ENCODE results near the gene NEUROD1.
A peak's percentile ranks its signal among the peaks of the same experiment; 100 is the strongest.

The NEUROD1 gene

DNA sequence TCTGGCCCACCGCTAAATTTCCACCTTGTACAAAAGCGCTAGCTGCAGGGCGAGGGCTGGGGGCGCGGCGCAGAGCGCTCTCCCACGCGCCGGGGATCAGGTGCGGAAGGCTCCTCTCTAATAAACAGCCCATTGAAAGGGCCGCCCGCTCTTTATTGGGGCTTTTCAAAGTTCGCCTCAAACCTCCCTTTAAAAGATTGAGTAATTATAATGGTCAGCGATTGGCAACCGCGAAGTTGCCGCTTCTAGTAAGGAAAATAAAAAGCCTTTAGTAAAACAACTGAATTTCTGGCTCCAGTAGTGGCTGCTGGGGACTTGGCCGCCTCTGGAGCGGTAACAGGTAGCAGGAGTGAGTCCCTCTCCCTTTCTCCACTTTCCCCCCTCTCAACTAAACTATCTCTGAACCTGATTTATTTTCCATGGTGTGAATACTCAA lies 755 bp downstream of the NEUROD1 start:
- DNase-seq (ENCODE audit: low read depth) = no peak

DNA sequence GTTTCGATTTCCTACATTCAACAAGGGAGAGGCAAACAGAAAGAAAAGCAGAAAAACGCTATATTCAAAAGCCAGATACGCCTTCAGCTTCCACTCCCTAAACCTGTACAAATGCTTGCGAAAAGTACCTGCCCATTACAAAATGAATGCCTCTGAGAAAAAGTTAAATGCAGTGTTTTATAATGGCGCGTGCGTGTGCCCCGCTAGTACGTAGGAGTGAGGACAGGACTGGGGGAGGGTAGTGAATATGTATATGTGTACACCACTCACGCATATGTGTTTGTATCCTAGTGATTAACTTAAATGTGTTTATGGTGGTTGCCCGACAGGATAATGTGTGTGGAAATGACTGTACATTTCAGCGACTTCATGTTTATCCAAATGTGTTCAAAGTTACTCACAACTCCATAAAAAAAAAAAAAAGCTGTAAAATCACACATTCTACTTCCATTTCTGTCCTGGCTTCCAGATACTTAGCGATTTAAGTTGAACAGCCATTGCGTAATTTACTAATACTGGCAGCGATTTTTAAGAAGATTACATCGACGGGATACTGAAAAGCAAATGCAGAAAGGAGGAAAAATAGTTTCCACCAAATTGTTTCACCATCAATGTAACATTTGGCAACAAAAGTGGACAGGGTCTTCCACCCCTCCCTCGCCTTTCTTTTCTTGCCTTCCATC lies 1.3 kb downstream of the NEUROD1 start:
- DNase-seq (ENCODE audit: low read depth) = no peak

DNA sequence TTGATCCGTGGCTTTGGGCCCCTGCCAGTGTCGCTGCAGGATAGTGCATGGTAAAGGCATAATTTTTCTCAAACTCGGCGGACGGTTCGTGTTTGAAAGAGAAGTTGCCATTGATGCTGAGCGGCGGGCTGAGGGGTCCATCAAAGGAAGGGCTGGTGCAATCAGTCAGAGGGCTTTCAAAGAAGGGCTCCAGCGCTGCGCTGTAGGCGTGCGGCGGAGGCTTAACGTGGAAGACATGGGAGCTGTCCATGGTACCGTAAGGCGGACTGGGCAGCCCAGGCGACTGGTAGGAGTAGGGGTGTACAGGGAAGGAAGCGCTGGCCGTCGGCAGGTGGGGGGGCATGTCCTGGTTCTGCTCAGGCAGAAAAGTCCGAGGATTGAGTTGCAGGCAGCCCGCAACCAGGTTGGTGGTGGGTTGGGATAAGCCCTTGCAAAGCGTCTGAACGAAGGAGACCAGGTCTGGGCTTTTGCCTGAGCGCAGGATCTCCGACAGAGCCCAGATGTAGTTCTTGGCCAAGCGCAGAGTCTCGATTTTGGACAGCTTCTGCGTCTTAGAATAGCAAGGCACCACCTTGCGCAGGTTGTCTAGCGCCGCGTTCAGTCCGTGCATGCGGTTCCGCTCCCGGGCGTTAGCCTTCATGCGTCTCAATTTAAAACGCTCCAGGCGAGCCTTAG lies 2.3 kb downstream of the NEUROD1 start:
- peak; percentile 38 for DNase-seq (ENCODE audit: low read depth)

DNA sequence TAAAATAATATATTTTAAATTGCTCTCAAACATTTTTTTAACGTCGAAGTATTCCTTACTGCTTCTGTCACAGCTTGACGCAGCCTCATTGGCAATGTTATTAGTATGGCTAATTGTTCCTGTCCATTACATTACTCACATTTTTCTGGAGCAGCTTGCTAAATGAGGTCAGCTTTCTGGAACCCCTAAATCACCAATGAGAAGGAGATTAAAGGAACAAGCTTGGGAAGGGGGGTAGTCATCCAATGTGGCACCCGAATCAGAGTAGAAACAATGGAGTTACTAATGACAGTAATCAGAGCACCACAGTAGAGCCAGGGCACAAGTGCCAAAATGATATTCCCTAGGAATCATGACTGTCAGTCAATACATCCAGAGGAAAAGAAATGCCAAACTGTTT lies 5.1 kb downstream of the NEUROD1 start:
- DNase-seq (ENCODE audit: low read depth) = no peak

DNA sequence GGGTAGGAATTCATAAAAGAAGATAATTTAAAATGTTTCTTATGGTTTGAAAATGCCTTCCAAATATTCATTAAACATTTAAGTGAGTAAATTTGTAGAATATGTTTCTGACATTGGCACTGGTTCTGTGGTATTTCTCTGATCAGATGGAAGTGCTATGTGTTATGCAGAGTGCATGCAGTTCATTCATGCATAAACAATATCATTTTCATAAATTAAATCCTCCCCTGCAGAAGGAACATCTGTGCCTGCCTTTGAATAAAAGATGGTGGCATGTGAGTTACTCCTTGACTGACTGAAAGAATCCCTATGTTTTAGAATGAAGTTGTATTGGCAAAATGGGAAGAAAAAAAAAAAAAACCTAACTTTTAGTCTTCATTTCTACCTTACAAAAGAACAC lies 5.9 kb downstream of the NEUROD1 start:
- DNase-seq (ENCODE audit: low read depth) = no peak

DNA sequence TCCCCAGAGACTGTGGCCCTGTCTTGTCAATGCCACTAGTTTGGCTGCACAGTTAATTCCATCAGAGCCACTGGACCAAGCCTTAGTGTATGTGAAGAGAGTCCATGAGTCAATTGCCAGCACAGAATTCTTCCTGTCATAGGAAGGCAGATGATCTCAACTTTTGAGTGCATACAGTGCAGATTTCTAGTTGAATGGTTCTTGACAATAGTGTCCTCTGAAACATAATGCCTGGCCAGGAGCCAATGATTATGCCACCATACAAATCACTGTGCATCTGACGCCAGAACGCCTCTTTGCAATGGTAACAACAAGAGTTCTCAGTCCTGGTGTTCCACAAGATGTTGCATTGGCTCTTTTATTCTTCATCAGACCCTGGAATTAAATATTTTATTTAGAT lies 7.1 kb downstream of the NEUROD1 start:
- no peak for DNase-seq (ENCODE audit: low read depth)

DNA sequence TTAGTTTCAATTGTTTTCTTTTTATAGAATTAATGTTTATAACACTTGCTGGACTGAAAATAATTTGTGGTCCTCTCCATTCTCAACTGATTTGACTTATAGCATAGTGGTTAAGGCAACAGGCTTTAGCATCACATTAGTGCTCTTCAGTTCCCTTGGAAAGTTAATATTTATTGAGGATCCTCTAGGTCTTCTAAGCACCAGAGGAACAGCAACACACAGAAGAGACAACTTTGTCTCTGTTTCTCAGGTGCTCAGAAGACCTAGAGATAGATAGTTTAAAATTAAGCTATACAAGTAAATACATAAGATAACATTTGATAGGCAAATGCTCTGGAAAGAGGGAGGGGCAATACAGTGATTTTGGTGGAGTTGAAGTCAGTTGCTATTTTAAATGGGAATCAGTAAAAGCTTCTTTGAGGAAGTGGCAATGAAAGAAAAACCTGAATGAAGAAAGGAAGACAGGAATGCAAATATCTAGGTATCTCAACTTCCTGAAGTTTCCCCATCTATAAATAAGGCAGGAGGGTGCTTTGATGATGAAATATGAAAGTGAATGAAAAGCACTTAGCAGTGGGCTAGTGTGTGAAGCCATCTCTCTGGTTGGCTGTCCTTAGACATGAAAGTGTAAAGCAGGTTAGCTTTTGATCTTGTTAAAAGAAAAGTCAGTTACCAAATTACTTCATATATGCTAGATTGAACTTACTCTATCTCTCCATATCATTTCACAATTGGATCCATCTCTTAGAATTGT lies 7.9 kb downstream of the NEUROD1 start:
- DNase-seq (ENCODE audit: low read depth) = no peak

DNA sequence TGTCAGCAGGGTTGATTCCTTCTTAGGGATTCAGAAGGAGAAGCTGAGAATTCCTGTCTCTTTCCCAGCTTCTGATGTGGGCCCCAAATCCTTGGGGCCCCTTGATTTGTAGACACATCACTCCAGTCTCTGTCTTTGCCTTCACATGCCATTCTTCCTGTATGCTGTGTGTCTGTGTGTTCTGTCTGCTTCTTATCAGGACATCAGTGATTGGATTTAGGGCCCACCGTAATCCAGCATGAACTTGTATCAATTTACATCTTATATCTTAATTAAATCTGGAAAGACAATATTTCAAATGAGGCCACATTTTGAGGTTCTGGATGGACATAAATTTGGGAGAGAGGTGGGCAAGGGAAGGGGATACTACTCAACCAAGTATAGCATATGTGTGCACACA lies 9.7 kb downstream of the NEUROD1 start:
- DNase-seq (ENCODE audit: low read depth) = no peak

DNA sequence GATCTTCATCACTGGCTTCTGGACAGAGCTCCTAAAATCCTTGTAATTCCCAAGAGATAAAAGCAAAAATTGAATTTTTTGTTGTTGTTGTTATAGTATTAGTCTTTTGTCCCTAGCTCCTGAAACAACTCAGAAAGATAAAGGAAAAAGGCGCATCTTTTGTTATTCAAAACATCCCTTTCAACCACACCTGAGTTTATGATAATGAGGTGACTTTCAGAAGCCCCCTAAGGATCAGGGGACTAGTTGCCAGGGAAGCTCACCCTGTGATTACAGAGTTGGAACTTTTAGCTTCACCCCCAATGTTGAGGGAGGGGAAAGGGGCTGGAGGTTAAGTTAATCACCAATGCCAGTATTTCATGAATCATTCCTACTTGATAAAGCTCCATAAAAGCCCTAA lies 13.1 kb downstream of the NEUROD1 start:
- DNase-seq (ENCODE audit: low read depth) = no peak

DNA sequence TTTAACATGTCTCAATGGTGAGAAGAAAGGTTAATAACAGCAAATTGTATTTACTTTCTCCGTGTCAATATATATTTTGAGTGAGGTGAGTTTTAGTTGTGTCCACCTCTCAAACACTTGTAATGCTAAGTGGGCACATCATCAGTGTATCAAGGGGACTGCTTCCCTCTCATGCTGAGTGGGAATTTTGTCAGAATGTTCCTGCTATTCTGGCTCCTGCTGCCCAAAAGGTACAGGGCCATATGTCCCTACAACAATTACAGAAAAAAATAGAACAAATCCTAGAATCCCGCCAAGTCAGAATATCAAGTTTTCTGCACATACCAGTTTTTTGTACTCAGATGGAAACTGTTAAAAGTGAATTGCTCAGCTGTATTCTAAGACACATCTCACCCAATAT lies 18.0 kb downstream of the NEUROD1 start:
- DNase-seq (ENCODE audit: low read depth) = no peak

DNA sequence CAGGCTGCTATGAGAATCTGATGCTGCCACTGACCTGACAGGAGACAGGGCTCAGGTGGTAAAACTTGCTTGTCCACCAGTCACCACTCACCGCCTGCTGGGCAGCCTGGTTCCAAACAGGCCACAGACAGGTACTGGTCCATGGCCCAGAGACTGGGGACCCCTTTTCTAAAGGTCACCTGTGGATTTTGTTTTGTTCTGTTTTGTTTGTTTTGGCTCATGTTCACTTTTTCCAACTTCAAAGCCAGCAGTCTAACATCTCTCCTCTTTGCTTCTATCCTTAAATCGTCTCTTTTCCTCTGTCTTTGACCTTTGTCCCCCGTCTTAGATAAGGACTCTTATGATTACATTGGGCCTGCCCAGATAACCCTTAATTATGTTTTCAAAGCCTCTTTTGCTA lies 20.1 kb downstream of the NEUROD1 start:
- no peak for DNase-seq (ENCODE audit: low read depth)

DNA sequence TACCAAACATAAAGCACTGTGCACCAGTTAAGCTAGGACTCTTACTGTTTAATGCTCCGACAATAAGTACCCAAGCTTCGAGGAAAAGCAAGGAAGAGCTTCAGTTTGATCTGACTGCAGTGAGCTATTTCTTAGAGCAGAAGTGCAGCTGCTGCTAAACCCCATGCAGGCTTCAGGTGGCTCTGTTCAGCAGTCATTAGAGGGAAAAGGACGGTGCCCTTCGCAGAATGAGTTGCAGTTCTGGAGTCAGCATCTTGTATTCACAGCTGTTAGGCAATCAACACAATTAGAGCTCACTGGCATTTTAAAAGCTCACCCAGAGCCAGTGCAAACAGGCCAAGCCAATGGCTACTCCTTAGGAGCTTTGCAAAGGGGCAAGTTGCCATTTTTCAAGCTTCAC lies 21.9 kb downstream of the NEUROD1 start:
- DNase-seq (ENCODE audit: low read depth) = no peak

DNA sequence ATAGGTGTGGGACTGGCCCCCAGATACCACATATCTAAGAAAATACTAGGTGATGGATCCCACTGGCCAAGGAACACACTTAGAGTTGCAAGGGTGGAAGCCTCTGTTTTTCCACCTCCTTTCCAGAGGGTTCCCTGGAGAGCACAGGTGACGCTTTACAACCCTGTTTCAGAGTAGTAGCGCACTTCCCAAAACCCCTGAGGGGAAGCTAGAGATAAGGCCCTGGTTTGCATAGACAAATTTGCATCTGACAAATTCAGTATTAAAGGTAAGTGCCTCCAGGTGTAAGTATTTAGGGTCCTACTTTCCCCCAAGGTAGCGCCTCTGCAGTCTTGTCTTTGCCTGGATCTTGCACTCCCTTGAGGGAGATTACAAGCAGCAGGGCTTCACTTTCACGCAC lies 22.9 kb downstream of the NEUROD1 start:
- no peak for DNase-seq (ENCODE audit: low read depth)

DNA sequence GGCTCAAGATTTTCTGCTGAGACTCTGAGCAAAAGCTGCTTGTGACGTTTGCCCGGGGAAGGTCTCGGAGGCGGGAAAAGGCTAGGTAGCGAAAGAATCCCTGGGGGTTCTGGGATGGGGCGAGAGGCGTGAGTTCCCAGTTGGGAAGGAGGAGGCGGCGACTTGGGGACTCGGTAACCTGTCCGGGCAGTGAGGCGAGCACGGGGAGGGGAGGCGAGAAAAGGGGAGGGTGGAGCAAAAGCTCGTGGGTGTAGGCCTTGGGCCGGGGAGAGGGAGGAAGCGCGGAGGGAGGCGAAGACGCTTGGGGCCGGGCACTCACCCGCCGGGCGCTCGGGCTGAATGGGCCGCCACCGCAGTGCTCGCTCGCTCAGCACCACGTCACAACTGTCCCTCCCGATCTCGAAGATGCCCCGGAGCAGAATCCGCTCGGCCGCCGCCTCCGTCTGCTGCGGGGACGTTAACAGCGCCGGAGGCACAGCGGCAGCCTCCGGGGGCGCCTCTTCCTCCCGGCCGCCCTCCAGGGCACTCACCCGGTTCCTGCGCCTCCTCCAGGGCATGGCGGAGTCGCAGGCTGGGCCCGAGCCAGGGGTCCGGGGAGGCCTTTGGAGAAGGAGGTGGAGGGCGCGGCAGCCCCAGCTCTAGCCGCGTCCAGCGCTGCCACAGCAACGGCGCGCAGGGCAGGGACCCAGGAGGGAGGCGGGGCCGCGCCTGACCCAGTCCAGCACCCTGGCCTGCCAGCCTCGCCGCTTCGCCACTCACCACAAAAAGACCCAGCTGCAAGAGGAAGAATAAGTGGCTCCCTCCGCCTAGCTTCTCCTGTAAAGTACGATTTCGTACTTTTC lies 23.6 kb downstream of the NEUROD1 start, which contains the start of gene CERKL:
CERKL (minus strand) TSS at position 656 of the 842 bp plus-strand sequence; CDS start at position 557, 99 bp downstream.
- no peak for DNase-seq (ENCODE audit: low read depth)

DNA sequence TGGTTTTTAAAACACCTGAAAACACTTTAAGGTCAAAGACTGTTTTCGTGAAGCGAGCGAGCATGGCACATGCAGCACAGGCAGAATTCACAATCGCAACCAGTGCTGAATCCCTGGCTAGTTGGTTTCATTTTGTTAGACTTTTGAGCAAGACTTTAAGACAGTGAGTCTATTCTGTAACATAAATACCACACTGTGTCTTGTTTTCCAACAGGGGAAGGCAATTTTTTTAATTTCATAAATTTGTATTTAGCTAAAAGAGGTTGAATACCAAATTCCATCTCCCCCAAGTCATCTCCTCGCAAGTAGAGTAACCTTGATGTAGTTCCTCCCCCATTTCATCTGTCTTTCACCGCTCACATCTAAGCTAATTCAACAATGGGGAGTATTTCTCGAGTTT lies 24.8 kb downstream of the NEUROD1 start:
- no peak for DNase-seq (ENCODE audit: low read depth)

DNA sequence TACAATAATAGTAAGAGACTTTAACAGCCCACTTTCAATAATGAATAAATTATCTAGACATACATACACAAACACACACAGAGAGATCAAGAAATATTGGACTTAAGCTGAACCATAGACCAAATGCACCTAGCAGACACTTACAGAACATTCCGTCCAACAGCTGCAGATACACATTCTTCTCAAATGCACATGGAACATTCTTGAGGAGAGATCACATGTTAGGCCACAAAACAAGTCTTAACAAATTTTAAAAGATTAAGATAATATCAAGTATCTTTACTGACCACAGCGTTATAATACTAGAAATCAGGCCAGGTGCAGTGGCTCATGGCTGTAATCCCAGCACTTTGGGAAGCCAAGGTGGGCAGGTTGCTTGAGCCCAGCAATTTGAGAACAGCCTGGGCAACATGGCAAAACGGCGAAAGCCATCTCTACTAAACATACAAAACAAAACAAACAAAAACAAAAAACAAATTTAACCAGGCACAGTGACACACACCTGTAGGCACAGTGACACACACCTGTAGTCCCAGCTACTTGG lies 30.8 kb downstream of the NEUROD1 start:
- no peak for DNase-seq (ENCODE audit: low read depth)

DNA sequence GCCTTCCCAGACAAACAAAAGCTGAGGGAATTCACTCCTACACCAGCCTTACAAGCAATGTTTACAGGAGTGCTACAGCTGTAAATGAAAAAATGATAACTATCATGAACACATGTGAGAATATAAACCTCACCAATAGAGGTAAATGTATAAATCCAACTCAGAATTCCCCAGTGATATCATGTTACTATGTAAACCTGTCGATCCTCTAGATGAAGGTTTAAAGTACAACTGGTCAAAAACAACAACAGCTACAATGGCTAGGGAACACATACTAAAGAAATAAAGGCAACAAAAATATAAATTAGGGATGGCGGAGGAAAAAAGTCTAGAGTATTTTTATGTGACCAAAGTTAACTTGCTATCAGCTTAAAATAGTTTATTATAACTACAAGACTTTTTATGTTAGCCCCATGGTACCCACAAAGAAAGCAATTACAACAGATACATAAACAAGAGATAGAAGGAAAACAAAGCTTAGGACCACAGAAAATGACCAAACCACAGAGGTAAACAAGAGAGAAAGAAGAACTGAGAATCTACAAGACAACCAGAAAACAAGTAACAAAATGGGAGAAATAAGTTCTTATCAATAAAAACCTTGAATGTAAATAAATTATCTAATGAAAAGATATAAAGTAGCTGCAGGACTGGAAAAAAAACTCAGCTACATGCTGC lies 31.7 kb downstream of the NEUROD1 start:
- DNase-seq (ENCODE audit: low read depth) = no peak

DNA sequence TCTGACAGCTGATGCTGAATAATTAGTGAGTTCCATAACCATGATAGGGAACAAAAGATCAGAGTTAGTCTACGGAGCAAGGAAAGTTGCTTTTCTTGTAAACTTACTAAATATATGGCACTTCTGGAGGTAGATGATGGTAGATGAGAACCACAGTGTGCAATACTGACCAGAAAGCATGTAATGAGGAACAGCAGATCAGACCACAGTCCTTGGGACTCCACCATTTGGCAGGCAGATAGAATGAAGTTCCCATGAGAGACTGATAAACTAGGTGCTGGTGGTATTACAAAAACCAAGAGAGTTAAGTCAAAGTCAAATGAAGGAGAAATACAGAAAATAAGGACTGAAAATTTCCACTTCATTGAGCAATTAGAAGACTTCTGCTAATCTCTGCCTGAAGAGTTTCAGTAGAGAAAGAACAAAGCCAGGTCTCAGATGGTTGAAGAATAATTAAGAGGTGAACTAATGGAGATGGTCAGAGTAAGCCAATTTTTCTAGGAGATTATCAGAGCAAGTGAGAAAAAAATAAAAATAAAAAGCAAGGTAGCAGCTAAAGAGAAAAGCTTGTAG lies 33.8 kb downstream of the NEUROD1 start:
- no peak for DNase-seq (ENCODE audit: low read depth)

DNA sequence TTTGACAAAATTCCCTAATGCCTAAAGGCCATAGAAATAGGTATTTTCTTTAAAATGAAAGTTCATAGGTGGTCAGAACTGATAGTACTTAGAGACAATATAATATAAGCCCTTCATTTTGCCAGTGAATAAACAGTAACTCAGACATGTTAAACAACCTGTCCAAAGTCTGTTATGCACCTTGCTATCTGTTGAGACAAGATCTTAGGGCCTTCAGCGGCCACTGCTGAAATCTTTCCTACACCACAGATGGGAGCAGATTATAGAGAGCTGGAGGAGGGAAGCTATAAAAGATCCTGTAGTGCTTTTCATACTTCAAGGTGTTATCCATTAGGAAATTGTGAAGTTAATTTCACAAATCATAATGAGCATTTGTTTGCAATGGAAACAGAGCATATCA lies 37.2 kb downstream of the NEUROD1 start:
- DNase-seq (ENCODE audit: low read depth) = no peak

DNA sequence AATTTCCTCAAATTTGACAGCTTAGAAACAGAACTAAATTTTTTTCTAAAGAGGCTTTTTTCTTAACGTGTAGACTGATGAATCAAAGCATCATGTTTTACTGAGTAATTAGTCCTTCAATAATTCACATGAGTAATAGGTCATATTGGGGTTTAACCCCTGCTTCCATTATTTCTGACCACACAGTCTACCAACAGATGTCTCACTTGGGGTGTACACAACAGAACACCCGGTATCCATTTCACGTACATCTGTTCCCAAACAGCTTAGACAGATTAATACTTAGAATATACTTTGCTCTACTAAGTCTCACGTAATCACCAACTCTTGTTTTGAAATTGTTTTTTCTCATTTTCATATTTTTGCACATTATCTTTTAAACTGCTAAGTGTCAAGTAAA lies 38.2 kb downstream of the NEUROD1 start:
- no peak for DNase-seq (ENCODE audit: low read depth)

DNA sequence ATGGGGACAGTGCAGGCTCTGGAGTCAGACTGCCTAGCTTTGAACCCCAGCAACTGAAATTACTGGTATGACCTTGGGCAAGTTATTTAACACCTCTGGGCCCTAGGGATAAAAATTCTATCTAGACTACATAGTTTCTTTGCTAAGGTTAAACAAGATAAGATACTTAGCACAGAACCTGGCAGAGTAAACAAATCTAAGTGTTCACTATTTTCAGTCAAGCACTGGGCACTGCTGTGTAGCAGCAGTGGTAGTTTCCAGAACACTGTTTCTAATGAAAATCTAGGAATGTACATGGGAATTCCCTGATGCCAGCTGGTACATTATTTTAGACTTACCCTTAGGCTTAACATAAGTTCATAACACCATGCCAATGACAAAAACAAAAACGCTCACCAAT lies 40.6 kb downstream of the NEUROD1 start:
- DNase-seq (ENCODE audit: low read depth) = no peak
